Fibroblast of mammary gland (primary cell): ENCODE data around the gene ZNF687.
A peak's percentile ranks its signal among the peaks of the same experiment; 100 is the strongest.

Source experiments
- DNase-seq: peaks from one replicate; pipeline ENCODE4 v3.0.0-alpha.2; 2010; ENCODE audit warnings: low read depth
- H3K4me3 ChIP-seq: 2 replicates; pipeline ENCODE4 v1.5.1; 2011; ENCODE audit warnings: low read depth, mild to moderate bottlenecking, low read length, moderate library complexity; ENCODE audit not compliant: control insufficient read depth
- TF ChIP-seq, protein P1 (sequence below): conservative IDR thresholded peaks from 2 replicates; pipeline ENCODE4 v1.5.1; 2011; ENCODE audit warnings: low read depth, low read length, inconsistent platforms; ENCODE audit not compliant: control insufficient read depth, insufficient read depth

ZNF687 gene

DNA sequence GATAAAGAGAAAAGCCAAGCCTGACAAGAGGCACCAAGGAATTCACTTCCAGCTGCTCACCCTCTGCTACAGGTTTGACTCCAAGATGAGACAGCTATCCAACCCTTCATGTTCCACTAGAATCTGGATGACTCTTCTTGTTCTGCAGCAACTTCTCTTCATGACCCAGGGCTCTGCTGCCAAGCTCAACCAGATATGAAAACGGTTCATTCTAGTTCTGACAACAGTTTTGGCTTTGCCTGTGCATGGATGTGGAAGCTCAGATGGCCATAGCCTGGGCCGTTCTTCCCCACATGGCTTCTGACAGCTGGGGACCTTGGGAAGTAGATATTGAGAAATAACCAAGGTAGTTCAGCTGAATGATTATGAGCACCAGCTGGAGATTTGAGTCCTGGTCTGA, 31.4 kb downstream of the ZNF687 start:
- no peak for DNase-seq
- H3K4me3 ChIP-seq = no peak overlapping the region
- TF ChIP-seq, protein P1, sequence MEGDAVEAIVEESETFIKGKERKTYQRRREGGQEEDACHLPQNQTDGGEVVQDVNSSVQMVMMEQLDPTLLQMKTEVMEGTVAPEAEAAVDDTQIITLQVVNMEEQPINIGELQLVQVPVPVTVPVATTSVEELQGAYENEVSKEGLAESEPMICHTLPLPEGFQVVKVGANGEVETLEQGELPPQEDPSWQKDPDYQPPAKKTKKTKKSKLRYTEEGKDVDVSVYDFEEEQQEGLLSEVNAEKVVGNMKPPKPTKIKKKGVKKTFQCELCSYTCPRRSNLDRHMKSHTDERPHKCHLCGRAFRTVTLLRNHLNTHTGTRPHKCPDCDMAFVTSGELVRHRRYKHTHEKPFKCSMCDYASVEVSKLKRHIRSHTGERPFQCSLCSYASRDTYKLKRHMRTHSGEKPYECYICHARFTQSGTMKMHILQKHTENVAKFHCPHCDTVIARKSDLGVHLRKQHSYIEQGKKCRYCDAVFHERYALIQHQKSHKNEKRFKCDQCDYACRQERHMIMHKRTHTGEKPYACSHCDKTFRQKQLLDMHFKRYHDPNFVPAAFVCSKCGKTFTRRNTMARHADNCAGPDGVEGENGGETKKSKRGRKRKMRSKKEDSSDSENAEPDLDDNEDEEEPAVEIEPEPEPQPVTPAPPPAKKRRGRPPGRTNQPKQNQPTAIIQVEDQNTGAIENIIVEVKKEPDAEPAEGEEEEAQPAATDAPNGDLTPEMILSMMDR = no peak

DNA sequence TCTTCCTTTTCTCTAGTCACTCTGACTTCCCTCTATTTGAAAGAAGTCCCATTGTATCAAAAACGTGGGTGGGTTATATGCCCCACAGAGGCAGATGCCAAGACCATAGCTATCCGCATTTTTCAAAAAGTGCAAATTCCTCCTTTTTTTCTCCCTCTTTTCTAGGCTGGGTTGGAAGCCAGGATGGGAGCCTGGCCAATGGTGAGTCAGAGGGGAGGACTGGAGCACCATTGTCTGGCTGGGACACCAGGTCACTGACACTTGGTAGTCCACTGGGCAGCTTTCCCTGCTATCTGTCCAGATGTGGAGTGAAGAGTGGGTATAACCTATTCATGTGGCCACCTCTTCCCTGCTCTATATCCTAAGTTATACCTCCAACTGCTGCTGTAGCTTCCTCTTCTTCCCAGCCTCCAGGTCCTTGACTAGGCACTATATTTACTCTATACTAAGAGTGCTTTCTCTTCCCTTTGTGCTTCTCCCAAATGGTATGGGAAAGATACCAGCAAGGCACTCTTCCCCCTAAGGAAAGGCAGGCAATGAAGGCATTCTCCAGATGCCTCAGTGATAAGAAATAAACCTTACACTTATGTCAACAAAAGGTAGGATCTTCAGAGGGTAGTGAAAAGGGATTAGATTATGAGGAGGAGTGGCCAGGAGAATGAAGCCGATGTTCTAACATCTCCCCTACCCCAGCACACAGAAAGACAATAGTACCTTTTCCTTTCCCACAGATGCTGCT, 32.2 kb downstream of the ZNF687 start:
- H3K4me3 ChIP-seq = no peak overlapping the region
- DNase-seq = peak; percentile 91
- TF ChIP-seq, protein P1 = no peak

DNA sequence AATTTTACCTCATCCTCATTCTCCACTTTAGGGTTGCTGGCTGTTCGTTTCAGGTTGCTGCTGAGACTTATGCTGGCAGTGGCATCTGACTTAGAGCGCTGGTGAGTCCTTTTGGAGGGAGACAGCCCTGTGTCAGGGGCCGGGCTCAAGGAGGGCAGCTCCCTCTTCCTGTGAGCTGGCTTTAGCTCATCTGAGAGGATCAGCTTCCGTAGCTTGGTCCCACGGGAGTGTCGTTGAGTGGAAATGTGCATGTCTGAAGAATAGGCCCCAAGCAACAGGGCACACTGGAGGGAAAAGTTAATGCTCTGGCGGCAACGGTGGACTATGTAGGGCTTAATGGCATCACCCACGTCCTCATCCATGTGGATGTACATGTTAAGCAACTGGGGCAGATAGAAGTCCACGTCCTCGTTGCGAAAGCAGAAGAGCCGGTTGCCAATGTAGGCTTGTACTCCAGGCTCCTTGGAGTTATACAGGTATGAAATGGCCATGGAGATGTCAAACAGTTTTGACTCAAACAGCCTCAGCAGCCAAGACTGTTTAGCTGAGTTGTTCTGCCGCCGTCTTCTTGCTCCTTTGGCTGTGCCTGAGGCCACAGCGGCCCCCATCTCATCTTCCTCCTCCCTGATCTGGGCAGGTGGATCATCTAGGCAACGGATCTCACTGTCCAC, 33.6 kb downstream of the ZNF687 start:
- TF ChIP-seq, protein P1 = no peak
- DNase-seq = no peak
- no peak overlapping the region for H3K4me3 ChIP-seq

DNA sequence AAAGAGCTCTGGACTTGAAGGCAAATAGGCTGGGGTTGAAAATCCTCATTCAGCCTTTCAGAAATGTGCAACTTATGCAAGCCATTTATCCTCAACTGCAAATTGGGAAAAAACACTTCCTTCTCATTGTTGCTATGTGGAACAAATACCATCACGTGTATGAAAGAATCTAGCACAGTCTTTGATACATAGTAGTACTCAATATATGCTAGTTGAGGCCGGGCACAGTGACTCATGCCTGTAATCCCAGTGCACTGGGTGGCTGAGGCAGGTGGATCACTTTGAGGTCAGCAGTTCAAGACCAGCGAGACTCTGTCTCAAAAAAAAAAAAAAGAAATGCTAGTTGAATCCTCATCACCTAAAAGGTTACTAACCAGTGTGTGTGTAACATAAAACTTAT, 36.9 kb downstream of the ZNF687 start:
- TF ChIP-seq, protein P1 = no peak
- DNase-seq = no peak
- no peak overlapping the region for H3K4me3 ChIP-seq

DNA sequence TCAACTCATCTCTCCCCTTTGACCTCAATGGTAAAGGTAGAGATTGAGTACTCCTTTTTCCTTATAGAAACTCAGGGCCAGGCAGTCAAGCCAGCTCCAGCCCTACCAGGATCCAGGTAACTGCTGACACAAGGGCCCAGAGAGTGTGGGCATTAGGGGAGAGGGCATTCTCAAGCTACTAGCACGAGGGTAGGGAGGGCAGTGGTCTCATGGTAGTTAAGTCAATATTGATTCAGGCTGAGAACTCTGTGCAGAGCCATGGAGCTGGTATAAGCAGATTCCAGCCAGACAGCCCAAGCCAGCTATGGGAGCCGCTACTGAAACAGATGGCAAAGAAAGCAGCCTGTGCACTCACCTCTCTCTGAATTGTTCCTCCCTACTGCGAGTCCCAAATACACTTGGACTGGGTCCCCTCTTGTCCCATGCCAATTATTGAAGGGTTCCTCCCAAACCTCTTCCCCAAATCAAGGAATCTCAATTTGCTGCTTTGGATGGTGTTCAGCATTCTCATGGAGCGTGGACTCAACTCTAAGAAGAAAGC, 42.4 kb downstream of the ZNF687 start:
- no peak for DNase-seq
- no peak overlapping the region for H3K4me3 ChIP-seq
- TF ChIP-seq, protein P1 = no peak

DNA sequence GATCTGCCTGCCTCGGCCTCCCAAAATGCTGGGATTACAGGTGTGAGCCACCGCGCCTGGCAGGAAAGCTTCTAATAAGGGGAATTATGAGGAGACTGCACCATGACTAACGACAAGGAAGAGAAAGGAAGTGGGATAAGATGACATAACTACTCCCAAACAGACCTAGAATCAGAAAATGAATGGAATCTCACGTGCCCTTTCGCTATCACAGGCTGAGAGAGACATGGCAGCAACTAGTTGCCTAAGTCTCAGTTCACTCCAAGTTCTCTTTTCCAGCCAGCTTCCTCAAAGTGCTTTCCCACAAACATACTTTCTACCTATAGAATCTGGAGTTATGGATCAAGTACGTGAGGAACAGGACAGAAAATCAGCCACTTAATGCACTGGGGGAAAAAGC, 43.1 kb downstream of the ZNF687 start:
- TF ChIP-seq, protein P1 = no peak
- no peak for DNase-seq
- no peak overlapping the region for H3K4me3 ChIP-seq
